HG03045 (cell line): Measurements from ENCODE around the gene WNT5A.

Experiments
- ATAC-seq: cut with Tn5 transposase; IDR thresholded peaks from one replicate; pipeline ENCODE4 v1.9.1; 2021; ENCODE audit warnings: mild to moderate bottlenecking, moderate library complexity; ENCODE audit not compliant: unreplicated experiment

Gene WNT5A

DNA sequence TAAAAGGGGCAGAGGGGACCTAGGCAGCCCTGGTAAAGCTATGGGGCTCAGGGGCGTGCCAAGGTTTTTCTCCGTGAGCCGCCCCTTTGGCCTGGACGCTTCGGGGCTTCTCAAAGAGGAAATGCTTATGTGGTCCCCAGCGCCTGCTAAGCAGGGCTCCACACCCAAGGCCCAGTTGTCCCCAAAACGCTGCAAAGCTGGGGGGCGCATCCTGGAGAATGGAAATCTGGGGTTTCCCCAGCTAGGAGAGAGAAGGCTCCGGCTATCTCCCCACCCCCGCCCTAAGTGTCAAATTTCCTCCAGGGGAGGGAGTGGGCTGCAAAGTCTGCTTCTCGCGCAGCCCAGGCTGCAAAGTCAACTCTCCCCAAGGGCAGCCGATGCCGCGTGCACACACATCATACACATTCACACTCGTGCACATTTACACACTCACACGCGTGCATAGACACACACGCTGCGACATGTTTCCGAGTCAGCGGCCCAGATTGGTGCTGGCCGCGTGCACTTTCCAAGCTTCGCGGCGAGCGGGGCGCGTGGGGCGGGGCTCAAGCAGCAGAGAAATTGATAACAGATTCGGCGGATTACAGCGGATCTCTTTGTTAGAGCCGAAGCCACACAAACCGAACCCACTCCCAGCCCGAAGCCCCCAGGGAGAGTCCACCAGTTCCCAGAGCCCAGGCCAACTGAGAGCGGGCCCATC, 4.5 kb downstream of the WNT5A start:
- no peak for ATAC-seq

DNA sequence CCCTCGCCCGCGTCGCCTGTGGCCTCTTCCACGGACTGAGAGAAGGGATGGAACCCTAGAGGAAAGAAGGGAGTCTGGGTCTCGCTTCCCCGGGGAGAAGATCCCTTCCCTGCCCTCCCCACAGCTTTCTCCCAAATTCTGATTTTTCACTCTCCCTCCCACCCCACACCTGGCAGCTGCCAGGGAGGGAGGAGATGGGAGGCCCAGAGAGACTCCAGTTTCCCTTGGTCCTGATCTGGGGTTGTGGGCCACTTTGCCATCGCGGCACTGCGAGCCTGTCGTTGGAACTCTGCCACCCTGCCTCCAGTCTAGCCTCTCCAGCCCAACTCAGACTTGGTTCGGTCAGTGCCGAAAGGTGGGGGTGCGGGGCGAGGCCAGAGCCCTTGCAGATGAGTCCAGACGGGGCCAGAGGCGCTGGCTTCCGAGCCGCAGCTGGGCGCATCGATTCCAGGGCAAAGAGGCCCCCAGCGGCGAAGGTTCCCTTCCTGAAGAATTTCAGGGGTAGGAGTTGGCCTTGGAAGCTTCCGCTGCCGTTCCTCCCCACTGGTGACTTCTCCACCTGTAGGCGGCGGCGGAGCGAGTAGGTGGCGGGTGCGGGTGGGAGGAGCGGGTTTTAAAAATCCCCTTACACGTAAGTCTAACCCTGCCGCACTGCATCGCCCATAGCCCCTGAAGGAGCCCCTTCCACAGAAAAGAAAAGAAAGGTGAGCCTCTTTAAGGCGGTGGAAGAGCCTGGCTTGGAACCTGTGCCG, 5.2 kb downstream of the WNT5A start:
- no peak for ATAC-seq

DNA sequence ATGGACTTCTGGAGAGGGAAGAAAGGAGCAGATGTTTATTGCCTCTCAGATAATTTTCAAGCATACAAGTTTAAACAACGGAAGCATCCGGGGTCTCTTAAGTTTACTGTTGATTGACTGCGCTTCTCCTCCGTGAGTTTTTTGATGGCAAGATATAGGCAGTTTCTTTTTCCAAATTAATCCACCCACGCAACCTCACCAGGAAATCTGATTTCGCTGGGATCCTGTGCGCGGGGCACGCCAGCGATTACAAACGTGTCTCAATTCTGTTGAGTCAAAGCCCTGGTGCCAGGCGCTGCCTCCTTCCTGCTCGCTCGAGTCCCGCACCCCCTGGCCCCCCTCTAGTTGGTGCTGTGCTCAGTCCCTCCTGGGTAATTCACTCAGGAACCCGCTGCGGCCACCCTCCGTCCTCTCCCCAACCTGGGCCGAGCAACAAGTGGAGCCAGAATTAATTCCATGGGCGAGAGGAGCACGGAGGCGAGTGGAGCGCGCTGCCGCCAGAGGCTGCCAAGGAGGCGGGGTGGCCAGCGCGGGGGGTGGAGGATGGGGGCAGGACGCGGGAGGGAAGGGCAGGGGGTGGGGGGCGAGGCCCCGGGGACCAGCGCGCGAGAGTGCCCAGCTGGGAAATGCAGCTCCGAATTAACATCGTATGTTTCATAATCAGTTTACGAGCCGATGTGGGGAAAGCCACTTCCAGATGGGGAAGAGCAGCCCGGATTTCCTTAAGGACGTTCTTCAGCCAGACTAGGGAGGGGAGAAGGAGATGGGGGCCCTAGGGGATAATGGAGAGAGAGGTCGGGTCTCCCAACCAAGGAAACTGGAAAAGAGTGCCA, 6.0 kb downstream of the WNT5A start:
- no peak for ATAC-seq

DNA sequence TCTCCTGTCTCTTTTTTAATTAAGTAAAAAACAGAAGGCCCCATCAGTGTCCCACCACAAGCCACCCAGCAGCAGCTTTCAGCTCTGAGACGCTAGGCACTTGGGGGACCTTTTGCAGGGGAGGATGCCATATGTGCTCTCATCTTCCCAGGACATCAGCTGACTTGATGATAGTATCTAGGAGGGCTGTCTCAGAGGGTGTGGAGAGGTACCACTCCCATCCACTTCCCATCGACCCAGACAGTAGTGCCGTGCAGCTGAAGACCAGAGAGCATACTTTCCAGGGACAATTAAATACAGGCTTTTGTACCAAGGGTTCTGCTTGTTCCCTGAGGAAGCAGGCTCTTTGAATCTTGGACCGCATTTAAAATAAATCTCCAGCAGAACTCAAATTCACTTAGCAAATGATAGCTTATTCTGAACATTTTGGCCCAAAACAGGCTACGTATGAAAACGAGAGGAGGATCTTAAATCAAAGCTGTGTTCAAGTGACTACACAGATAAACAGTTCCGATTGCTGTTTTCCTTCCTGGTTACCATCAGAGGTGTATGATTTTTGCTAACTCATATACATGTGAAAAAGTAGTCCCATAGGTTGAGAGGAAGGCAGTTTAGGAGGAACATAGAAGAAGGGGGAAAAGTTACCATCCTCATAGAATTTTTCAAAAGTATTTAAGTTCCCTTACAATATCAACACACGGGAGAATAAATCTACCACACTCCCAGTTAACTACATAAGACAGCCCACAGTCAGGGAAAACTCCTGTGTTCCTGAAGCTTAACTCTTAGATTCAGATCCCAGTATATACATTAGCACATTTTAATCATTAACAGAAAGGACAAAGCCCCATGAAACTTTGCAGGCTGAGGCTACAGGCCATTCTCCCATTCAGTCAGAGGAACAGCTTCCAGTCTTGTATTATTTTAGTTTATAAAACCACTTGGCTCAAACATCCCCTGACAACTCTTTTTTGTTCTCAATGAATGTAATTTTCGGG, 9.5 kb downstream of the WNT5A start:
- no peak for ATAC-seq

DNA sequence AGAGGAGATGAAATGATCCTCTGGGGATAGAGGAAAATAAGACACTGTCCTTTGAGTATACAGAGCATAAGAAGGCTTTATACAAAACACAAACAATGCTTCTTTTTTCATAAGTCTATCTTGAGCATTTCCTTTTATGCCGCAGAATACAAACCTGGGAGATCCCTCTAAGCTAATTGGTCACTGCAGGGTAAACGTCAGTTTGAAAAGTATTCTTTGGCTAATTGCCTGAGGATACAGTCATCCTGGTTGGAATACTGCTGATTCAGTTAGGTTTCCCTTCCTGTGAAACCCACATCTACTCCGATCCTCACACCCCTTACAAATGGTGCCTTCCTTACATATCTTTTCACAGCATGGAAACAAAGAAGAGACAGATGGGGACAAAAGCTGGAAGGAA, 10.6 kb downstream of the WNT5A start:
- ATAC-seq = no peak

DNA sequence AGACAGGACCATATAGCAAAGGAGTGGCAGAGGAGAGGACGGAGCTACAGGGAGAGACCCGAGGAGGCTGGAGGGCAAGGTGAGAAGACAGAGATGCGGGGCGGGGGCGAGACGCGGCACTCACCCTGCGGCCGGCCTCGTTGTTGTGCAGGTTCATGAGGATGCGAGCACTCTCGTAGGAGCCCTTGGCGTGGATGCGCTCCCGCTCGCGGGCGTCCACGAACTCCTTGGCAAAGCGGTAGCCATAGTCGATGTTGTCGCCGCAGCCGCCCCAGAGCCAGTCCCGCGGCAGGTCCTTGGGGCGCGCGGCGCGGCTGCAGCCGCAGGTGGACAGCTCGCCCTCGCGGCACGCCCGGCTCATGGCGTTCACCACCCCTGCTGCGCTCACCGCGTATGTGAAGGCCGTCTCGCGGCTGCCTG, 12.9 kb downstream of the WNT5A start:
- ATAC-seq = no peak

DNA sequence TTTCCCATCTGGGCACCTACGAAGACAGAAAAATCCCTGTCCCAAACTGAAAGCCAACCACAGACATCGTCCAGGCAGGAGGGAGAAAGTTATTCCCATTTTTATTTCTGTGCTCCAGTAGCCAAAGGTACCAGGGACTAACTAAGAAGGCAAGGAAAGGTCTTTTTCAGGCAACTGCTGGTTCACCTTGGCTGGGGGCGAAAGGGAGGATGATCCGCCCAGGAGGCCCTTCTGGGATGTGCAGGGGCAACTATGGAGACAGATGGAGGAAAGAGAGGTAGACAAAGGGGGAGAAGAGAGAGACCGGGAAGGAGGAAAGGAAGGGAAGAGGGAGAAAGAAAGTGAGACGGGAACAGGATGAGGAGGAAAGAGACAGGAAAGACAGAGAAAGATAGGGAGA, 13.3 kb downstream of the WNT5A start:
- ATAC-seq = no peak

DNA sequence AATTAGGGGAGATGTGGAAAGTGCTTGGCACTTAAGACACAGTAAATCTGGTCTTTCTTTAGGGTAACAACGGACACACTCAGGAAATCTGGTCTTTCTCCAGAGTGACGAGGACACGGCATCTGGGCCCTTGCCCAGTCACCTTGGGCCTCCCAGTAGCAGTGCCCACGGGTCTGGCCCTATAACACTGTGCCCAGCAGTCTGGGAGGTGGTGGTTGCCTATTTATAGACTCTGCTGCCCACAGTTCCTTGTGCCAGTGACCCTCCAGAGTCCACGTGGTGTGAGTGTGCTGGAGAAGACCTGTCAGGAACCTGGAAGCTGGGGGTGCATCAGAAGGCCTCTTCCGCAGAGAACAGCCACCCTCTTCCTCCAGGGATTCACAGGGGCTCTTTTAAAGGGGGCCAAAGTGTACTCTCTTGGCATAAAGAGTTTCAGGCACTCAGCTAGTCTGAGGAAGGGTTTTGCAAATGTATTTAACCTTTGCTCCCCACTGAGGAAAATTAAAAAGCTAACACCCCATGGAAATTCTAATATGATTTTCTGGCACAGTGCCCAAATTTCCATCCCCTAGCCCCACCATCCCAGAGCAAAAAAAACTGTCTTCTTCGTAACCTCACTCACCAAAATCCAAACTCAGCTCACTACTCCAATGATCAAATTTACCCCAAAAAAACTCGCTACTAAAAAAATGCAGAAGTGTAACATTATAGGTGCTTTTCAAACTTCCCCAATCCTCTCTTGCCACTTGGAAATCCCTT, 15.4 kb downstream of the WNT5A start:
- ATAC-seq = no peak

DNA sequence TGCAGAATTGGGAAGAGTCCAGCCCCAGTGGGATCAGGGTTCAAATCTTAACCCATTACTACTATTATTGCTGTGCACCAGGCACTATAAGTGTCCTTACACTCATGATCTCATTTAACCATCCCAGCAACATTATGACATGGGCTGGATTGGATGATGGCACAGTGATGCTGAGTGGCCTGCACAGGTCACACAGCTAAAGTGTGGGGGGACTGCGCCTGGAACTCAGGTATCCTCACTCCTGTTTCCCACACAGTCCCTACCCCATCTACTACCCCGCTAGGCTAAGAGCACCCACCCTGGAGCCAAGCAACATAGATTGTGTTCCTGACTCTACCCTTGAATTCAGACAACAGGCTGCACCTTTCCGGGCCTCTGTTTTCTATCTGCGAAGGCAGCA, 16.0 kb downstream of the WNT5A start:
- no peak for ATAC-seq

DNA sequence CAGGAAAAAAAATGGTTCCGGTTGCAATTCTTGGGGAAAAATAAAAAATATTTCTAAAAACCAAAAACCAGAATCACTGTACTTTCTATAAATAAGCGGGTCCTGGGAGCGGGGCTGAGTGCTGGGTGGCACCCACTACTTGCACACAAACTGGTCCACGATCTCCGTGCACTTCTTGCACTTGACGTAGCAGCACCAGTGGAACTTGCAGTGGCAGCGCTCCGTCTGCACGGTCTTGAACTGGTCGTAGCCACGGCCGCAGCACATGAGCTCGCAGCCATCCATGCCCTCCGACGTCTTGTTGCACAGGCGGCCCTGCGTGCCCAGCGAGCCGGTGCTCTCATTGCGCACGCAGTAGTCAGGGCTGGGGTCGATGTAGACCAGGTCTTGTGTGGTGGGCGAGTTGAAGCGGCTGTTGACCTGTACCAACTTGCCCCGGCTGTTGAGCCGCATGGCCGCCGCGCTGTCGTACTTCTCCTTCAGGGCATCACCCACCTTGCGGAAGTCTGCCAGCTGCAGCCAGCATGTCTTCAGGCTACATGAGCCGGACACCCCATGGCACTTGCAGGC, 17.1 kb downstream of the WNT5A start:
- ATAC-seq = no peak

DNA sequence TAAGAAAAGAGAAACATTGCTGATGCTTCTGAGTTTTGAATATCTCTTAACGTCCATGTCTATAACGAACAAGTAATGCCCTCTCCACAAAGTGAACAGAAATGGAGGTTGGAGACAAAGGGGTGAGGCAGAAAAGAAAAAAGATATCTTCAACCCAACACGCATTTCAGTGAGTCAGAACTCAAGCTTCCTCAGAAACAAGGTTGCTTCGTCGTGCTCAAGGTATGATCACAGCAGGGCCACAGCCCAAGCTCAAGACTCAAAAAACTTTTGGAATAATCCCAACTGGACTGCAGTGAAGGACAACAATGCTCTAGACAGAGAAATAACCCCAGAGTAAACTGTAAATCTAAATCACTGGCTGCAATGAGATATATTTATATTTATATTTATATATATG, 18.9 kb downstream of the WNT5A start:
- ATAC-seq = no peak

DNA sequence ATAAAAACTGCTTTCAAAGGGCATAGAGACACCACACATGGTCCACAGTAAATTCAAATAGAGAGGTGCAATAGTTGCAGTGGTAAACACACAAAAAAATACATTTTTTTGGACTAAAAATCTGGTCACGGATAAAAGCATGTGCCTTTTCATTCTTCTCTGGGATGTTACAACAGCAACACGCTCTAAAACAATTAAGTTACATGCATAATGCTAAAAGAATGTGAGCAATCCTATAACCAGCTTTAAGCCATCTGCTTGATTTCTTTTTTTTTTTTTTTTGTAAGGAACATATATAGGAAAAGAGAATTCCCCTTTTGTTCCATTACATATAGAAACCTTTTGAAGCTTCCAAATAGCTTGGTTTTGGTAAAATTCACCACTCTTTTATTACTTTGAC, 20.0 kb downstream of the WNT5A start:
- no peak for ATAC-seq

DNA sequence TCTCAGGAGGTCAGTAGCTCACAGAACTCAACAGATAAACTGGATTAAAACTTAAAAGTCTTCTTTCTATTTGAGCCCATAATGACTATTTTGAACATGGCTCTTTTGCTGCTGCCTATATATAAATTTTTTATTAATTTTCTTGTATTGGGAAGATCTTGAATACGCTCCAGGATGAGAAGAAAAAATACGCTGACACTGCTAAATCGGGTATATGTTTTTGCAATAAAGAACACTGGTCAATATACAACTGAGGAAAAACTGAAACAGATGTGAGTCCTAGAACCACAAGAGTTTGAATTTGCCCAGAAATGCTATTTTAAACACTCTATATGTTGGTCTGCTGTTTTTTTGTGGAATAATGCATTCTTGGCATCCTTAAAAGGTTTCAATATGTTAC, 20.6 kb downstream of the WNT5A start:
- no peak for ATAC-seq

DNA sequence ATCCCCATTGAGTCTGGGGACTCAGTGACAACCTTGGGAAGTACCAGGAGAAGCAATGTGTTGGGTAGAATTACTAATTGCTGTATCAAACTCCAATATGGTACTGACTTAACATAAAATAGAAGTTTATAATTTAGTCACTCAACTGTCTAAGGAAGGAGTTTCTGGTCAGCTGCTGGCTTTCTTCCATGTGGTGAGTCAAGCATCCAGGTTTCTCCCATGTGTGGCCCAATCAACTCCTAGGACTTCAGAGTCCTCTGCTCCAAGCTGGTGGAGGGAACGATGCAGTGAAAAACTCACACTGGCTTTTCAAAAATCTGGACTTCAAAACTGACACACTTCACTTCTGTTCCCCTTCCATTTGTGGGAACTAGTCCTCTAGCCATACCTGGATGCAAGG, 25.2 kb downstream of the WNT5A start:
- no peak for ATAC-seq

DNA sequence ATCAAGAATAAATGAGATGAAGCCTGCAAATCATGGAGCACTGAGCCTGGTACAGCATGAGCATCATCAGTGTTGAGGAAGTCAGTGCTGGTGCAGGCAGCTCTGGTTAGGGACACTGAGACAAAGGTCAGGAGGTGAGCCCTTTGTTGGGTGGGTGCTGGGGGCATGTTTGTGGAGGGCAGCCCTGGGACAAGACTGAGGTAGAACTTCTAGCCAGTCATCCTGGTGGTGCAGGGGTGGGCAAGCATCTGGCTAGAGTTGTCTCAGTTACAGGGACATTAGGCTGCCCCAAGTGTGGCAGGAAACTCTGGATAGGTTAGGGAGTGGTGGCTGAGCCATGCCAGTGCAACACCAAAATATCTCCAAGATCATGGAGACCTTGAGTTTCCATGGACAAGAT, 27.3 kb downstream of the WNT5A start:
- no peak for ATAC-seq

DNA sequence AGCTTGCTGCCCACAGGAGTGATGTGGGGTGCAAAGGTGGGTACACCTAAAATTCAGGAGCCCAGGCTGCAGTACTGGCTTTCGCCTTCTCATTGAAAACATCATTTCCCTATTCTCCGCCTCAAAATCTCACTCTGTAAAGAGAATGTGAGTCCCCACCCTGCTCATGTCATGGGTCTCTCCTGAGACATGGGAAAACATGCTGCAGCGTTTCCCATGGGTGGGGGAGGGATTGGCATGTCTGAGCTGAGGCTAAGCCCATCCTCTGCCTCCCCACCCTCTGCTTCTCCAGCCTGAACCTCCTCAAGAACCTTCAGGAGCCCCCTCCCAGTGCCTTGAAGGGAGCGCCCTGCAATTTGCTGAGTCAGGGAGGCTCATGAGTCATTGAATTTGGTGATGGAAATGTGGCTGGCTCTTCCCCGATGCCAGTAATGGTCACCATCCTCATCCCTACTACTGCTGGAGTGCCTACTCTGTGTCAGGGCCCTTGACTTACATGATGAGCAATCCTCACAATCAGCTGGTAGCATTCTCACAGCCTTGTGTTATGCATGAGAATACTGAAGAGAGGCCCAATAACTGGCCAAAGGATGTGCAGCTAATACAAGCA, 28.8 kb downstream of the WNT5A start:
- no peak for ATAC-seq

DNA sequence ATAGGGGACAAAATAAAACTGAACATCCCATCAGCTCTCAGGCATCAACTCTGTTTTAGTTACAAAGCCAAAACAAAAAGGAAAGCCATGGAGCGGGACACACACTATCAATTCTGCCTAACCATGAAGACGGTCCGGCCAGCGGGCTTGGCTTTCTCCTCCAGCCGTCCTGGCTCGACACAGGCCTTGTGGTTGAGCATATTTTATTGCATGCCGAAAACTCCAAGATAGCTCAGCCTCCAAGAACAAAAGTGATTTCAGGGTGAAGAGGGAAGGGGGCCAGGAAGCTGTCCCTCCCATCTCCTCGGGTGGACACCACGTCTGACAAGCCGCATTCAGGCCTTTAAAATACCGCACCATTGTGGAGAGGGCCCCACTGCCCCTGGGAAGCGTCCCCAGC, 31.2 kb downstream of the WNT5A start:
- ATAC-seq = no peak

DNA sequence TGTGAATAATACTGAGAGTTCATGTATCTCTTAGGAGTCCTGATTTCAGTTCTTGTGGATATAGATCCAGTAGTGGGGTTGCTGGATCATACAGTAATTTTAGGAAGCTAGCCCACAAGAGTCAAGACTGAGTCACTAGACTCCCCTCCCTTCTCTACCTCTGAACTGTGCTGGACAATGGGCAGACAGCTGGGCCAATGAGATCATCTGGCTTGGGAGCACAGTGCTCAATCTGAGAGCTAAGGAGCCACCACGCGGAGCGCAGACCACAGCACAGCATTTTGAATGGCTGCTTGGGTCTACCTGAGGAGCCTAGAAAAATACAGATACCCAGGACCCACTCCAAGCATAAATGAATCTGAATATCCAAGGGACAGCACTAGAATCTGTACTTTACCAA, 32.5 kb downstream of the WNT5A start:
- no peak for ATAC-seq

DNA sequence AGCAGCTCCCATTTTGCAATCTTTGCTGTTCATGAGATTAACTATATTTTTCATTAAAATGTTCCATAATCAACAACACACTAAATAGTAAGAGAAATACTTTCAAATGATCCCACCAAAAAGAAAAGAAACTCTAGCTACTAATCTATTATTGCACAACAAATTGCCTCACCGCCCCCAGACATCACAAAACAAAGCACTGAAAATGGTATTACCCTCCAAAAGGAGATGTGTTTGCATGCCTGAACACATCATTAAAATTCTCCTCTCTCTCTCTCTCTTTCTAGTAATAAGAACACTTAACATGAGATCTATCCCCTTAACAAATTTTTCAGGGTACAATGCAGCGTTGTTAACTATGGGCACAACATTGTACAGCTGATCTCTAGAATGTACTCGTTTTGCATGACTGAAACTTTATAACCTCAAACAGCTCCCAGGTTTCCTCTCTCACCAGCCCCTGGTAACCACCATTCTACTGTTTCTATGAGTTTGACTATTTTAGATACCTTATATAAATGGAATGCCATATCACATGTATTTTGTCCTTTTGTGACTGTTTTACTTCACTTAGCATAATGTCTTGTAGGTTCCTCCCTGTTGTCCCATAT, 33.1 kb downstream of the WNT5A start:
- no peak for ATAC-seq
